HG03575 (cell line): ENCODE data around the gene GRIK3.

Source experiments
- ATAC-seq: cut with Tn5 transposase; IDR thresholded peaks from one replicate; pipeline ENCODE4 v1.9.1; 2021; ENCODE audit not compliant: unreplicated experiment, insufficient number of reproducible peaks, low FRiP score; ENCODE audit errors: extremely low read depth

Gene GRIK3

GRCh38 chr1:36988321-36988720 lies 46.0 kb downstream of the GRIK3 start:
- ATAC-seq, result no peak

- ATAC-seq, result no peak
Measured at GRCh38 chr1:36987276-36987675, 47.0 kb downstream of the GRIK3 start.

GRCh38 chr1:36986241-36986985 lies 47.9 kb downstream of the GRIK3 start:
- no peak for ATAC-seq

GRCh38 chr1:36984675-36985074 lies 49.6 kb downstream of the GRIK3 start:
- ATAC-seq, result no peak

GRCh38 chr1:36984026-36984425 lies 50.3 kb downstream of the GRIK3 start:
- ATAC-seq, result no peak

GRCh38 chr1:36982709-36983108 lies 51.6 kb downstream of the GRIK3 start:
- no peak for ATAC-seq

GRCh38 chr1:36981771-36982622 lies 52.3 kb downstream of the GRIK3 start:
- no peak for ATAC-seq

GRCh38 chr1:36981126-36981525 lies 53.2 kb downstream of the GRIK3 start:
- no peak for ATAC-seq

- no peak for ATAC-seq
Measured at GRCh38 chr1:36977731-36978406, 56.4 kb downstream of the GRIK3 start.

- no peak for ATAC-seq
Measured at GRCh38 chr1:36975642-36976041, 58.7 kb downstream of the GRIK3 start.

- no peak for ATAC-seq
Measured at GRCh38 chr1:36973056-36973455, 61.3 kb downstream of the GRIK3 start.

- ATAC-seq, result no peak
Measured at GRCh38 chr1:36971852-36972618, 62.3 kb downstream of the GRIK3 start.

GRCh38 chr1:36968730-36969129 lies 65.6 kb downstream of the GRIK3 start:
- ATAC-seq, result no peak

GRCh38 chr1:36966242-36966641 lies 68.1 kb downstream of the GRIK3 start:
- no peak for ATAC-seq

- ATAC-seq, result no peak
Measured at GRCh38 chr1:36965275-36966159, 68.8 kb downstream of the GRIK3 start.

- ATAC-seq, result no peak
Measured at GRCh38 chr1:36964830-36965229, 69.5 kb downstream of the GRIK3 start.

- no peak for ATAC-seq
Measured at GRCh38 chr1:36963006-36963405, 71.3 kb downstream of the GRIK3 start.

- ATAC-seq, result no peak
Measured at GRCh38 chr1:36961062-36961615, 73.2 kb downstream of the GRIK3 start.
